H1 (cell line): ENCODE data around the gene VGLL3. TPM values are rescaled to one million over a fixed set of nuclear protein-coding genes. Genes with fewer than 3 reads are reported as not detected.

Source experiments
- CTCF ChIA-PET: fragments of 300-600 bp; sonication (Branson Sonifier 250); formaldehyde crosslinking; loops from one replicate; lab custom pipeline; 2021; ENCODE audit not compliant: partially characterized antibody; lab: Charles Lee
- POLR2A ChIA-PET: fragments of 300-600 bp; sonication (Branson Sonifier 250); formaldehyde crosslinking; loops from one replicate; lab custom pipeline; 2021; ENCODE audit warnings: inconsistent platforms; ENCODE audit not compliant: partially characterized antibody; lab: Charles Lee
- DNase-seq, 2 experiments: peaks; one replicate each; pipeline versions ENCODE4 v3.0.0 to v3.0.0-alpha.2; 2010 to 2022; ENCODE audit warnings: low spot score in 2 of 2, low read depth in 1 of 2, mixed read lengths in 1 of 2
- FAIRE-seq: peaks from 2 replicates; lab custom pipeline; 2011; peaks lifted over from hg19 to GRCh38; lab: Jason Lieb, UNC
- H2AFZ ChIP-seq: 2 replicates; pipeline ENCODE4 v1.8.1; 2012; ENCODE audit warnings: low read length, inconsistent platforms
- H2AK5ac ChIP-seq: 2 replicates; pipeline ENCODE4 v1.6.1; 2013; ENCODE audit warnings: low read depth, low read length
- H2BK120ac ChIP-seq: replicated peaks from 2 replicates; pipeline ENCODE3; 2013; ENCODE audit warnings: low read depth, low read length, inconsistent platforms
- H2BK12ac ChIP-seq: 2 replicates; pipeline ENCODE4 v1.6.1; 2013; ENCODE audit warnings: low read depth, low read length
- H2BK15ac ChIP-seq: 2 replicates; pipeline ENCODE4 v1.6.1; 2013; ENCODE audit warnings: low read length
- H2BK20ac ChIP-seq: 2 replicates; pipeline ENCODE4 v1.6.1; 2013; ENCODE audit warnings: low read length
- H2BK5ac ChIP-seq: 2 replicates; pipeline ENCODE4 v1.6.1; 2013; ENCODE audit warnings: low read depth, low read length
- H3K14ac ChIP-seq: 2 replicates; pipeline ENCODE4 v1.6.1; 2013; ENCODE audit warnings: inconsistent platforms; ENCODE audit not compliant: insufficient read length
- H3K18ac ChIP-seq: 2 replicates; pipeline ENCODE4 v1.6.1; 2013; ENCODE audit warnings: low read length; ENCODE audit errors: extremely low read depth
- H3K23ac ChIP-seq: 2 replicates; pipeline ENCODE4 v1.6.1; 2013; ENCODE audit warnings: inconsistent platforms; ENCODE audit not compliant: insufficient read length
- H3K23me2 ChIP-seq: 2 replicates; pipeline ENCODE4 v1.6.1; 2013; ENCODE audit warnings: low read depth, low read length
- H3K27ac ChIP-seq: 2 replicates; pipeline ENCODE4 v1.6.1; 2011; ENCODE audit warnings: low read depth, low read length, inconsistent platforms
- H3K27me3 ChIP-seq, 4 experiments: replicated peaks in 1 of 4; 1 replicate in 1 of 4; 2 replicates in 3 of 4; pipeline versions ENCODE4 v1.6.1 to v1.8.1; 2011 to 2013; ENCODE audit warnings: low read length in 3 of 4, mild to moderate bottlenecking in 3 of 4, inconsistent platforms in 2 of 4, mixed read lengths in 2 of 4, moderate library complexity in 1 of 4; ENCODE audit not compliant: control insufficient read depth in 3 of 4, insufficient read depth in 3 of 4; ENCODE audit errors: extremely low read depth in 1 of 4
- H3K36me3 ChIP-seq, 4 experiments: 2 replicates each; pipeline versions ENCODE4 v1.6.1 to v1.8.1; 2011 to 2013; ENCODE audit warnings: mild to moderate bottlenecking in 4 of 4, low read length in 3 of 4, moderate library complexity in 2 of 4, control low read depth in 1 of 4, inconsistent platforms in 1 of 4; ENCODE audit not compliant: insufficient read depth in 4 of 4, control insufficient read depth in 2 of 4
- H3K4ac ChIP-seq: replicated peaks from 2 replicates; pipeline ENCODE3; 2013; ENCODE audit warnings: low read length, low read depth, mixed read lengths, inconsistent platforms; ENCODE audit not compliant: insufficient read length
- H3K4me1 ChIP-seq, 4 experiments: replicated peaks in 1 of 4; 1 replicate in 1 of 4; 2 replicates in 3 of 4; pipeline versions ENCODE4 v1.6.1 to v1.8.1; 2011 to 2013; ENCODE audit warnings: low read length in 3 of 4, inconsistent platforms in 2 of 4, mixed read lengths in 1 of 4; ENCODE audit not compliant: insufficient read depth in 4 of 4, control insufficient read depth in 3 of 4
- H3K4me2 ChIP-seq, 2 experiments: 2 replicates each; pipeline versions ENCODE4 v1.6.1 to v1.8.1; 2011 to 2013; ENCODE audit warnings: low read depth in 2 of 2, low read length in 2 of 2, control low read depth in 1 of 2, inconsistent platforms in 1 of 2, mild to moderate bottlenecking in 1 of 2; ENCODE audit not compliant: insufficient read depth in 1 of 2
- H3K4me3 ChIP-seq, 4 experiments: fragments of 200-600, 300-600 bp in 1 of 4; sonication (generic), shearing (Covaris generic), sonication (Bioruptor Twin) in 1 of 4; 2 replicates each; pipeline versions ENCODE4 v1.5.1 to v1.8.1; 2011 to 2016; ENCODE audit warnings: low read length in 4 of 4, low read depth in 3 of 4, control low read depth in 2 of 4, inconsistent platforms in 2 of 4, mild to moderate bottlenecking in 2 of 4, mixed read lengths in 1 of 4, moderate library complexity in 1 of 4; ENCODE audit not compliant: insufficient read depth in 2 of 4; ENCODE audit errors: extremely low read depth in 1 of 4
- H3K56ac ChIP-seq: replicated peaks from 2 replicates; pipeline ENCODE3; 2013; ENCODE audit warnings: low read depth, mild to moderate bottlenecking, mixed read lengths, low read length, inconsistent platforms; ENCODE audit not compliant: insufficient read length
- H3K79me1 ChIP-seq: 2 replicates; pipeline ENCODE4 v1.6.1; 2013; ENCODE audit warnings: low read depth, low read length, control low read depth
- H3K79me2 ChIP-seq, 2 experiments: 2 replicates each; pipeline versions ENCODE4 v1.6.1 to v1.8.1; 2012 to 2013; ENCODE audit warnings: low read length in 2 of 2, mild to moderate bottlenecking in 2 of 2, inconsistent platforms in 1 of 2; ENCODE audit not compliant: insufficient read depth in 2 of 2, control insufficient read depth in 1 of 2
- H3K9ac ChIP-seq, 4 experiments: replicated peaks in 1 of 4; 1 replicate in 1 of 4; 2 replicates in 3 of 4; pipeline versions ENCODE4 v1.6.1 to v1.8.1; 2011 to 2013; ENCODE audit warnings: low read depth in 3 of 4, low read length in 3 of 4, control low read depth in 2 of 4, mild to moderate bottlenecking in 2 of 4, moderate library complexity in 2 of 4, inconsistent platforms in 1 of 4; ENCODE audit errors: extremely low read depth in 1 of 4
- H3K9me3 ChIP-seq, 2 experiments: 2 replicates each; pipeline versions ENCODE4 v1.6.1 to v1.8.1; 2012 to 2013; ENCODE audit warnings: mild to moderate bottlenecking in 2 of 2, moderate library complexity in 2 of 2, control low read depth in 1 of 2, inconsistent platforms in 1 of 2, low read depth in 1 of 2, low read length in 1 of 2, mixed read lengths in 1 of 2; ENCODE audit not compliant: insufficient read depth in 2 of 2
- H4K20me1 ChIP-seq, 2 experiments: replicated peaks in 1 of 2; 2 replicates each; pipeline versions ENCODE3 to v1.8.1; 2011 to 2013; ENCODE audit warnings: inconsistent platforms in 2 of 2, low read length in 2 of 2, mild to moderate bottlenecking in 1 of 2; ENCODE audit not compliant: insufficient read depth in 2 of 2, control insufficient read depth in 1 of 2
- H4K5ac ChIP-seq: 2 replicates; pipeline ENCODE4 v1.6.1; 2013; ENCODE audit warnings: low read length, low read depth, mixed read lengths, inconsistent platforms; ENCODE audit not compliant: insufficient read length
- H4K8ac ChIP-seq: 2 replicates; pipeline ENCODE4 v1.8.0; 2013; ENCODE audit warnings: mild to moderate bottlenecking, moderate library complexity, low read length, inconsistent platforms; ENCODE audit not compliant: insufficient read depth; ENCODE audit errors: extremely low read depth
- H4K91ac ChIP-seq: replicated peaks from 2 replicates; pipeline ENCODE3; 2013; ENCODE audit warnings: low read length, mixed read lengths, inconsistent platforms; ENCODE audit not compliant: insufficient read length
- BACH1 ChIP-seq: IDR thresholded peaks from 2 replicates; pipeline ENCODE4 v1.6.1; 2012; ENCODE audit warnings: low read length, improper control_type of control experiment
- BRCA1 ChIP-seq: IDR thresholded peaks from 2 replicates; pipeline ENCODE4 v1.6.1; 2012; ENCODE audit warnings: low read depth, low read length, improper control_type of control experiment
- CHD2 ChIP-seq: IDR thresholded peaks from 2 replicates; pipeline ENCODE4 v1.6.1; 2012; ENCODE audit warnings: low read length, improper control_type of control experiment
- JUN ChIP-seq: IDR thresholded peaks from 2 replicates; pipeline ENCODE4 v1.6.1; 2011; ENCODE audit warnings: low read depth, mild to moderate bottlenecking, improper control_type of control experiment, low read length
- JUND ChIP-seq: IDR thresholded peaks from 2 replicates; pipeline ENCODE4 v1.6.1; 2011; ENCODE audit warnings: mild to moderate bottlenecking, improper control_type of control experiment, low read length
- KDM5A ChIP-seq: fragments of 200-600 bp; IDR thresholded peaks from 2 replicates; pipeline ENCODE4 v1.7.1; 2012; ENCODE audit warnings: mild to moderate bottlenecking, low read length, inconsistent platforms, mixed read lengths
- RXRA ChIP-seq: IDR thresholded peaks from 2 replicates; pipeline ENCODE4 v1.6.1; 2011; ENCODE audit warnings: low read depth, mild to moderate bottlenecking, low read length, moderate library complexity; ENCODE audit not compliant: insufficient read depth
- SRF ChIP-seq: IDR thresholded peaks from 2 replicates; pipeline ENCODE4 v1.6.1; 2011; ENCODE audit warnings: mild to moderate bottlenecking, low read depth, low read length, moderate library complexity
- TAF7 ChIP-seq: optimal IDR thresholded peaks from 2 replicates; pipeline ENCODE3; 2011; ENCODE audit warnings: low read depth, mild to moderate bottlenecking, inconsistent platforms, low read length, moderate library complexity, borderline replicate concordance
- YY1 ChIP-seq: IDR thresholded peaks from 2 replicates; pipeline ENCODE4 v1.6.1; 2011; ENCODE audit warnings: low read depth, mild to moderate bottlenecking, low read length
- WGBS, 2 experiments: shearing (Covaris generic) in 1 of 2; methylation state at CpG; one replicate each; pipeline versions ENCODE4 v1.1.6 to v1.1.7; 2013 to 2015; ENCODE audit warnings: low lambda C conversion rate in 2 of 2, mixed read lengths in 2 of 2, inconsistent platforms in 1 of 2, low coverage in 1 of 2, missing lambda C conversion rate in 1 of 2; ENCODE audit not compliant: insufficient replicate concordance in 2 of 2, insufficient coverage in 1 of 2, insufficient read length in 1 of 2; ENCODE audit errors: extremely low coverage in 1 of 2, missing lambda C conversion rate in 1 of 2; 5-methylcytosine and 5-hydroxymethylcytosine counted together
- polyA plus RNA-seq, 7 experiments: library from polyadenylated mRNA; depleted of rRNA in 3 of 7; stranded (reverse) in 5 of 7; unstranded in 2 of 7; fragments of >200 nt in 5 of 7; fragments of 200-250 nt in 2 of 7; gene quantifications; 1 replicate in 5 of 7; 2 replicates in 1 of 7; 4 replicates in 1 of 7; pipeline versions ENCODE4 v1.2.1 to v1.2.3, GENCODE V29; 2011 to 2013; ENCODE audit warnings: missing spikeins in 2 of 7, mixed read lengths in 2 of 7
- total RNA-seq: library from RNA; stranded (reverse); fragmentation: NEBNext Ultra II Directional; extraction: Animal tissue kit (Norgen Biotek cat#: 25700); gene quantifications from 2 replicates; pipeline ENCODE4 v1.2.1, GENCODE V29; 2021

VGLL3 gene
- total and polyA plus RNA-seq, 2 of the 8 experiments (the other 6 are each of a cell fraction or from before 2014, with no cell fraction given), result 13.4 to 24.2 TPM

GRCh38 chr3:86895202-86895601 is 95.7 kb downstream of the VGLL3 start:
- H4K91ac ChIP-seq, result no peak overlapping the region
- H2AK5ac ChIP-seq, result no peak overlapping the region
- H3K4ac ChIP-seq, result no peak overlapping the region
- H4K5ac ChIP-seq, result no peak overlapping the region
- no peak overlapping the region for H2BK120ac ChIP-seq
- H2BK20ac ChIP-seq, result no peak overlapping the region
- H3K27ac ChIP-seq, result no peak overlapping the region
- CTCF ChIA-PET, result interaction anchor here (0.7 to 0.9 kb wide), 2 partner anchors 9 to 21 kb away, joined by 3 read pairs; no protein-coding TSS in a partner anchor
- no peaks in the 10 kb centered on the region for H3K79me1 ChIP-seq
- no peaks in the 10 kb centered on the region for H3K79me2 ChIP-seq
- FAIRE-seq, result no peak
- no peaks in the 10 kb centered on the region for H4K20me1 ChIP-seq
- no peaks in the 10 kb centered on the region for H3K23me2 ChIP-seq
- peaks cover 0 to 11% (median 3%) of the 10 kb centered on the region in 4 experiments; a peak in 3 of 7 replicates for H3K4me1 ChIP-seq
- H3K36me3 ChIP-seq, result no peaks in the 10 kb centered on the region
- DNase-seq, result no peak
- H2BK15ac ChIP-seq, result no peak overlapping the region
- H3K27me3 ChIP-seq, result no peaks in the 10 kb centered on the region
- no peak overlapping the region for H4K8ac ChIP-seq
- H3K18ac ChIP-seq, result no peak overlapping the region
- no peak overlapping the region for H2BK5ac ChIP-seq
- H3K4me3 ChIP-seq, result no peak overlapping the region
- no peaks in the 10 kb centered on the region for H3K9me3 ChIP-seq
- no peak overlapping the region for H3K4me2 ChIP-seq
- no peak overlapping the region for H3K56ac ChIP-seq
- POLR2A ChIA-PET, result interaction anchor here (0.6 kb wide), 1 partner anchor 18 kb away, joined by 3 read pairs; no protein-coding TSS in a partner anchor
- no peak overlapping the region for H3K9ac ChIP-seq
- no peak overlapping the region for H3K14ac ChIP-seq
- TF ChIP-seq JUND (no peak), YY1 (no peak), BRCA1 (no peak), BACH1 (no peak), RXRA (no peak), SRF (no peak), TAF7 (no peak), JUN (no peak), KDM5A (no peak), CHD2 (no peak)
- H2BK12ac ChIP-seq, result no peak overlapping the region
- H3K23ac ChIP-seq, result no peak overlapping the region
- 94% methylated on average over 1 of the region's 1 CpG; no CpG with 5 or more reads in 1 of the 2 experiments for WGBS, 2 experiments
- no peak overlapping the region for H2AFZ ChIP-seq
